ENCODE data around the gene NUP153. TPM values are rescaled to one million over a fixed set of nuclear protein-coding genes. Genes with fewer than 3 reads are reported as not detected.
"Not testable (repeated sequence)": the region's sequence is repeated elsewhere in the genome, so short reads cannot be mapped to it uniquely, and the experiment has no call there.

Gene NUP153
- total RNA-seq, 2 experiments from 2014 or later, result 74.0 to 91.0 TPM

DNA sequence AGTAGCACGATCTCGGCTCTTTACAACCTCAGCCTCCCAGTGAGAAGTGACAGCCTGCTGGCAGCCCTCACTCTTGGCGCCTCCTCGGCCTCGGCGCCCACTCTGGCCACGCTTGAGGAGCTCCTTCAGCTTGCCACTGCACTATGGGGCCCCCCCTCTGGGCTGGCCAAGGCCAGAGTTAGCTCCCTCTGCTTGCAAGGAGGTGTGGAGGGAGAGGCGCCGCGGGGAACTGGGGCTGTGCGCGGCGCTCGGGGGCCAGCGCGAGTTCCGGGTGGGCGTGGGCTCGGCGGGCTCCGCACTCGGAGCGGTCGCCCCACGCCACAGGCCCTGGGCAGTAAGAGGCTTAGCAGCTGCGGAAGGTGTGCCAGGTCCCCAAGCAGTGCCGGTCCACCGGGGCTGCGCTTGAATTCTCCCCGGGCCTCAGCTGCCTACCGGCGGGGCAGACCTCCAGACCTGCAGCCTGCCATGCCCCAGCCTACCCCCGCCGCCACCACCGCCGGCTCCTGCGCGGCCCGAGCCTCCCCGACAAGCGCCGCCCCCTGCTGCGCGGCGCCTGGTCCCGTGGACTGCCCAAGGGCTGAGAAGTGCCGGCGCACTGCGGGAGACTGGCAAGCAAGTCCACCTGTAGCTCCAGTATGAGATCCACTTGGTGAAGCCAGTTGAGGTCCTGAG is 22.0 kb upstream of the NUP153 start:
- ChIA-PET CTCF (no interaction called here), POLR2A (no interaction called here)
- Mint-ChIP-seq H3K36me3 (ENCODE audit: low read depth) (no peaks in the 10 kb centered on the region), H3K9me3 (peaks cover 3% of the 10 kb centered on the region), H3K27ac (no peak overlapping the region), H3K4me3 (no peak overlapping the region), H3K27me3 (no peaks in the 10 kb centered on the region), H3K4me1 (no peaks in the 10 kb centered on the region)
- DNase-seq, result no peak

DNA sequence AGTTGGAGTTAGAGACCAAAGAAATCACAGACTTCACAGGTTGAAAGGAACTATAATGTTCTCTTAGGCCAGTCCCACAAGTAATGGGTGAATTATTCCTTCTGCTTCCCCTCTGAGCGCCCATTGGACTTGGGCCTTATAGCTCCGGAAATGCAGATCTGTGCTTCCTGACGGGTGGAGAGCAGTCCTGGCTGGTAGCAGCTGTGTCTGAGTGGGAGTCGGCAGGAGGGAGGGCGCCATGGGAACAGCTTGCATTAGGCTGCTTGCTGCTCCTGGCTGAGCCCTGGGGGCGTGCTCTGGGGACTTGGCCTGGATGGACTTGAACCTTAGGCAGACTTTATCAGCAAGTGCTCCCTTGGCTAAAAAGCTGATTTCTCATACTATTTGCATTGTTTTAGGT is 18.4 kb upstream of the NUP153 start:
- ChIA-PET CTCF (no interaction called here), POLR2A (interaction anchor here (0.6 kb wide), 1 partner anchor 1885 kb away, joined by 4 read pairs; no protein-coding TSS in a partner anchor)
- H3K9me3 Mint-ChIP-seq, result peaks cover 3% of the 10 kb centered on the region
- H3K27ac Mint-ChIP-seq, result no peak overlapping the region
- H3K36me3 Mint-ChIP-seq (ENCODE audit: low read depth), result no peaks in the 10 kb centered on the region
- no peak for DNase-seq
- no peak overlapping the region for H3K4me3 Mint-ChIP-seq
- H3K4me1 Mint-ChIP-seq, result no peaks in the 10 kb centered on the region
- H3K27me3 Mint-ChIP-seq, result peaks cover 6% of the 10 kb centered on the region

DNA sequence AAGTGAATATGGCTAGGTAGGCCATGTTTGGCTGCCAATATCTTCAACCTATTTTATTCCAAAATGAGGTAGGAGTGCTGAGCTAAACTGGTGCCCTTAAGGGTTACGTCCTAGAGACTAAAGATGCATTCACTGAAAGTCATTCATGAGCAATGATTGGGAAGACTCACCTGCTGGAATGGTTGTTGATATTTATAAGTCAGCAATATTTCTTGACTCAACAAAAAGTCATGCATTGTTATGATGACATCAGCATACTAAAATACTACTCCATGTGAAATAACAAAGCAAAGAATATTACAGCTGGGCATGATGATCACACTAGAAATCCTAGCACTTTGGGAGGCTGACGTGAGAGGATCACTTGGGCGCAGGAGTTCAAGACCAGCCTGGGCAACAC is 17.6 kb upstream of the NUP153 start:
- Mint-ChIP-seq H3K4me1 (no peaks in the 10 kb centered on the region), H3K27ac (no peak overlapping the region), H3K36me3 (ENCODE audit: low read depth) (no peaks in the 10 kb centered on the region), H3K4me3 (no peak overlapping the region), H3K9me3 (no peaks in the 10 kb centered on the region), H3K27me3 (peaks cover 9% of the 10 kb centered on the region)
- no peak for DNase-seq
- POLR2A ChIA-PET, result no interaction called here
- CTCF ChIA-PET, result no interaction called here

DNA sequence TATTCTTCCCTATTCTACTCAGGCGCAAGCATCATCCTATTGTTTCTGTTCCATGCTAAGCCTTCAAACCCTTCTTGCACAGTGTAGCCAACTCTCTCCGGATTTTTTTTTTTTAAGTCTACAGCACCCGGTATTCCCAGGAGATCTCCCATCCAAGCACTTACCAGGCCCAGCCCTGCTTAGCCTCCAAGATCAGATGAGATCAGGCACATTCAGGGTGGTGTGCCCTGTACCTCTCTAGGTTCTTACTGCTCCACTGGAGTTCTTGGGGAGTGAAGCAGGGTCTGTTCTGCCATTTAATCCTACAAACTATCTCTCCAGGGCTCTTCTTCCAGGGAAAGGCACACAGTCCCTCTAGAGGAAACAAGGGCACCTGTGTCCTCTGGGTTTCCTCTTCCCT is 14.9 kb upstream of the NUP153 start:
- ChIA-PET CTCF (no interaction called here), POLR2A (no interaction called here)
- Mint-ChIP-seq H3K36me3 (ENCODE audit: low read depth) (no peaks in the 10 kb centered on the region), H3K4me1 (no peaks in the 10 kb centered on the region), H3K27me3 (peaks cover 9% of the 10 kb centered on the region), H3K9me3 (no peaks in the 10 kb centered on the region), H3K27ac (no peak overlapping the region), H3K4me3 (no peak overlapping the region)
- no peak for DNase-seq

DNA sequence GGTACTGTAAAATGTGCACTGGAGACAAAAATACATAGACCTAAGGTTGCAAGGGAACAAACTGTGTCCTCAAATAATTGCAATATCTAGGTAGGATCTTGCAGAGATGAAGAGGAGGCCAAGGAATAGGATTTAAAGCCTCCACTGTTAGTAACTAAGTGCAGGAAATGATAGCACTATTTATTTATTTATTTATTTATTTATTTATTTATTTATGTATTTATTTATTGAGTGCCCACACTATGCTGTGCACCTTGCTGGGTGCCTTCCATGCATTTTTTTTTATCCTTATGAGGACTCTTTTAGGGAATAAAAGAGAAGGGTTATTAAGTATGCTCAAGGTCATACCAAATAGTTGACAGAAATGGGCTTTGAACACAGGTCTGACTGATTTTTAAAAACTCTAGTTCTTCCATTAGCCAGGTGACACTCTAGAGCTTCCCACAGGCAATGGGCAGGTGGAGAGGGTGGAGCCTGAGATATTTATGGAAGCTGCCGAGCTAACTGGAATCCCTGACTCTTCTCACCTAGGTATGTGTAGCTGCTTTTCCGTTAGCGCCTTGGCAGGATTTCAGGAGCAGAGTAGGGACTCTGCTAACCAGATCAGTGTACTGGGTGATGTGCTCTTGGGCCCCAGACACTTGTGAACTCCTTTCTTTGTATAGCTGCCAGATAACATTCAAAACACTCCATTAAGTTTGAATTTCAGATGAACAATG is 12.8 kb upstream of the NUP153 start:
- DNase-seq, result no peak
- peaks cover 1% of the 10 kb centered on the region for H3K36me3 Mint-ChIP-seq (ENCODE audit: low read depth)
- POLR2A ChIA-PET, result no interaction called here
- H3K4me1 Mint-ChIP-seq, result peaks cover 10% of the 10 kb centered on the region
- H3K9me3 Mint-ChIP-seq, result no peaks in the 10 kb centered on the region
- peaks cover 9% of the 10 kb centered on the region for H3K27me3 Mint-ChIP-seq
- H3K4me3 Mint-ChIP-seq, result no peak overlapping the region
- CTCF ChIA-PET, result interaction anchor here (1.0 kb wide), 1 partner anchor 84 kb away, joined by 3 read pairs; no protein-coding TSS in a partner anchor
- no peak overlapping the region for H3K27ac Mint-ChIP-seq

DNA sequence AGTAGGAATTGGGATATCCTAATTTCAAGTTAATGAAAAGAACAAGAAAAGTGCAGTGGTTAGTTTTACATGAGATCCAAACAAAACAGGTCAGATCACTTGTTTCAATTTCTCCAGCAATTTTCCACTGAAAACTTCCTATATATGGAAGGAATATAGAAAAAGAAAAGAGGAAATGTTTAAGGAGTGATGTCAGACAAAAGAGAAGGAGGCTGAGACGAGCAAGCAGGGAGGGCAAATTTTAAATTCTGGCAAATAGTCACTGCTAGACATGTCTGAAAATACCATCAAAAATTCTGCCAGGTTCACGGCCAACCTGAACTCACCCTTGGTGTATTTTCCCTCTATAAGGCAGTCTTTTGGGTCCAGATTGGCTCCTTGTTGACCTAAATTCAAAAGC is 9.5 kb upstream of the NUP153 start:
- H3K27me3 Mint-ChIP-seq, result peaks cover 3% of the 10 kb centered on the region
- no peak for DNase-seq
- H3K9me3 Mint-ChIP-seq, result no peaks in the 10 kb centered on the region
- peaks cover 1% of the 10 kb centered on the region for H3K36me3 Mint-ChIP-seq (ENCODE audit: low read depth)
- peaks cover 19% of the 10 kb centered on the region for H3K4me1 Mint-ChIP-seq
- H3K27ac Mint-ChIP-seq, result no peak overlapping the region
- H3K4me3 Mint-ChIP-seq, result no peak overlapping the region
- POLR2A ChIA-PET, result no interaction called here
- CTCF ChIA-PET, result interaction anchor here (0.6 to 4.3 kb wide), 2 partner anchors 14 to 21 kb away, joined by 3 to 21 read pairs; no protein-coding TSS in a partner anchor

- Mint-ChIP-seq H3K27me3 (peaks cover 3% of the 10 kb centered on the region), H3K4me3 (peak overlapping the region; percentile 11), H3K36me3 (ENCODE audit: low read depth) (peaks cover 3% of the 10 kb centered on the region), H3K9me3 (no peaks in the 10 kb centered on the region), H3K27ac (peak overlapping the region; percentile 82), H3K4me1 (peaks cover 23% of the 10 kb centered on the region)
- peak; percentile 29 for DNase-seq
- ChIA-PET CTCF (interaction anchor here (4.3 kb wide), 1 partner anchor 13 kb away, joined by 21 read pairs; no protein-coding TSS in a partner anchor), POLR2A (interaction anchor here (1.0 kb wide), 1 partner anchor 14 kb away, joined by 5 read pairs; no protein-coding TSS in a partner anchor)
These were observed 8.4 kb upstream of the NUP153 start for GRCh38 chr6:17714879-17715851.

DNA sequence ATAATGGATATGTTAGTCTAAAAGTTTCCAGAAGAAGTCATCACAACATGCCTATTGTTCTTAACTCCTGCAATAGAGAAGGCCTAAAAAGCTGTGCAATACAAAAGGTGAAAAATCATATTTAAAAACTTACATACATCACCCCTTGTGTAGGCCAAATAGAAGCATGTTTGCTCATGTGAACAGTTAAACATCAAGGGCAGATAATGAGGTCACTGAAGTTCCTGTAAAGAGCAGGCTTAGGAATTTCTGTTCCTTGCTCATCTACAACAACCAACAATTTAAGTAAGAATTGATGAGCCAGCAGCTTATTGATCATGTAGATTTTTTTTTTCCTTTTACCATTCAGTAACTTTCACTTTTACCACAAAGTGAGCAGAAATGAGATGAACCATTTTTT is 7.5 kb upstream of the NUP153 start:
- ChIA-PET POLR2A (no interaction called here), CTCF (interaction anchor here (4.3 kb wide), 1 partner anchor 12 kb away, joined by 21 read pairs; no protein-coding TSS in a partner anchor)
- Mint-ChIP-seq H3K27ac (no peak overlapping the region), H3K27me3 (no peaks in the 10 kb centered on the region), H3K9me3 (no peaks in the 10 kb centered on the region), H3K4me3 (no peak overlapping the region), H3K36me3 (ENCODE audit: low read depth) (peaks cover 5% of the 10 kb centered on the region), H3K4me1 (peaks cover 23% of the 10 kb centered on the region)
- no peak for DNase-seq

DNA sequence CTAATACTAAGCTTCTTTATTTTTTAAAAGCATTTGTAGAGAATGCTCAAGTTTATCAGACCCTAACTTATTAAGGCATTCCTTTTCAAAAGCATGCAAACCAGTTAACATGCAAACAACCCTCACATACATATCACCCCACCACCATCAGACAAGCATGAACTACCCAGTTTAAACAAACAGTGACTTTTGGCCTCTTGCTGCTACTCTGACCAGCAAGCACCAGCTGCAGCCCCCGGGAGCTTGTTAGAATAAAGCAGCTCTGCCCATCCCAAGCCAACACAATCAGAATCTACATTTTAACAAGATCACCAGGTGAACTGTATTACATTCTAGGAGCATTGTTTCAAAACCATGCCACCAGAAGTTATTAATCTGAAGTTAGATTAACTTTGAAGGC is 5.9 kb upstream of the NUP153 start:
- ChIA-PET POLR2A (no interaction called here), CTCF (interaction anchor here (4.3 kb wide), 1 partner anchor 10 kb away, joined by 21 read pairs; no protein-coding TSS in a partner anchor)
- H3K9me3 Mint-ChIP-seq, result no peaks in the 10 kb centered on the region
- H3K4me3 Mint-ChIP-seq, result no peak overlapping the region
- no peak overlapping the region for H3K27ac Mint-ChIP-seq
- peaks cover 24% of the 10 kb centered on the region for H3K4me1 Mint-ChIP-seq
- peaks cover 15% of the 10 kb centered on the region for H3K36me3 Mint-ChIP-seq (ENCODE audit: low read depth)
- H3K27me3 Mint-ChIP-seq, result no peaks in the 10 kb centered on the region
- DNase-seq, result no peak

GRCh38 chr6:17710331-17710730 is 3.6 kb upstream of the NUP153 start:
- H3K4me3 Mint-ChIP-seq, result no peak overlapping the region
- ChIA-PET POLR2A (no interaction called here), CTCF (no interaction called here)
- H3K36me3 Mint-ChIP-seq (ENCODE audit: low read depth), result peaks cover 25% of the 10 kb centered on the region
- no peak for DNase-seq
- H3K27me3 Mint-ChIP-seq, result no peaks in the 10 kb centered on the region
- peaks cover 31% of the 10 kb centered on the region for H3K4me1 Mint-ChIP-seq
- H3K9me3 Mint-ChIP-seq, result no peaks in the 10 kb centered on the region
- H3K27ac Mint-ChIP-seq, result no peak overlapping the region

- CTCF ChIA-PET, result no interaction called here
- DNase-seq, result no peak
- no peak overlapping the region for H3K4me3 Mint-ChIP-seq
- H3K9me3 Mint-ChIP-seq, result no peaks in the 10 kb centered on the region
- POLR2A ChIA-PET, result no interaction called here
- peaks cover 23% of the 10 kb centered on the region for H3K4me1 Mint-ChIP-seq
- no peak overlapping the region for H3K27ac Mint-ChIP-seq
- H3K36me3 Mint-ChIP-seq (ENCODE audit: low read depth), result peaks cover 23% of the 10 kb centered on the region
- no peaks in the 10 kb centered on the region for H3K27me3 Mint-ChIP-seq
These were observed 2.8 kb upstream of the NUP153 start for GRCh38 chr6:17709476-17709875.

- ChIA-PET CTCF (interaction anchor here (0.6 to 0.9 kb wide), 2 partner anchors 10 to 118 kb away, joined by 3 read pairs; no protein-coding TSS in a partner anchor), POLR2A (interaction anchor here (0.6 kb wide), 1 partner anchor 80 kb away, joined by 3 read pairs; no protein-coding TSS in a partner anchor)
- DNase-seq, H3K4me3 Mint-ChIP-seq, H3K27me3 Mint-ChIP-seq, H3K9me3 Mint-ChIP-seq: not testable (repeated sequence)
- peaks cover 27% of the 10 kb centered on the region for H3K4me1 Mint-ChIP-seq
- H3K27ac Mint-ChIP-seq, result peak overlapping the region; percentile 9
- H3K36me3 Mint-ChIP-seq (ENCODE audit: low read depth), result peaks cover 29% of the 10 kb centered on the region
These were observed 1.3 kb upstream of the NUP153 start for GRCh38 chr6:17708035-17708434.

DNA sequence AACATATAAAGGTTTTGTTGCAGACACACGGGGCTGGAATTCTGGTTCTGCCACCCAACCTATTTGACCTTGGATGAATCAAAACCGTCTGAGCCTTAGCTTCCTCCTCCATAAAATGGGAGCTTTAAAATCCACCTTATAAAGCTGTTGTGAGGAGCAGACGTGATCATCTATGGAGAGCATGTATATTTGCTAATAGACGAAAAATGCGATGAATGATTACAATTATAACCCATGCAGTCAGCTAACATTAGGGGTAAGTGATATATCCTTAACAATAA is 586 bp upstream of the NUP153 start:
- peak overlapping the region; percentile 87 for H3K4me3 Mint-ChIP-seq
- H3K27ac Mint-ChIP-seq, result peak overlapping the region; percentile 99
- DNase-seq, result no peak
- peaks cover 31% of the 10 kb centered on the region for H3K36me3 Mint-ChIP-seq (ENCODE audit: low read depth)
- POLR2A ChIA-PET, result no interaction called here
- no peaks in the 10 kb centered on the region for H3K27me3 Mint-ChIP-seq
- peaks cover 33% of the 10 kb centered on the region for H3K4me1 Mint-ChIP-seq
- CTCF ChIA-PET, result interaction anchor here (0.9 to 1.4 kb wide), 4 partner anchors 10 to 67 kb away, joined by 3 to 4 read pairs (median 4); no protein-coding TSS in a partner anchor
- H3K9me3 Mint-ChIP-seq, result no peaks in the 10 kb centered on the region

Measured in activated CD4-positive, alpha-beta T cell treated with anti-CD3 and anti-CD28 coated beads, Interleukin-2, amount 10 ng/mL, durations not matched to agents 7 days and 5 days (primary cell).